ENCODE results near the gene SDCCAG8. TPM values are rescaled to one million over a fixed set of nuclear protein-coding genes. Genes with fewer than 3 reads are reported as not detected.

Gene SDCCAG8
- total RNA-seq, 1 donor from 2014 or later, result 105 TPM

Small RNAs within 50 kb of the gene (small RNA-seq; reads per million reads assigned to genes)
- gene MIR4677, result 1.6 reads per million, percentile 81 among the genes with 10 or more reads in this experiment

Other genes starting within 250 kb of the SDCCAG8 start
- 571 TPM for gene CEP170, start 760 bp upstream of the SDCCAG8 start, total RNA-seq

Data from occipital lobe (tissue), 2 donors.